Activated naive CD4-positive, alpha-beta T cell treated with anti-CD3 and anti-CD28 coated beads, Interleukin-2, amount 10 ng/mL, durations not matched to agents 7 days and 5 days (primary cell): ENCODE results near the gene MT1M.
"Not testable (repeated sequence)": the region's sequence is repeated elsewhere in the genome, so short reads cannot be mapped to it uniquely, and the experiment has no call there.

Experiments used
- CTCF ChIA-PET: fragments of 350-600 bp; sonication (Branson Sonifier 250); formaldehyde crosslinking; loops from one replicate; lab custom pipeline; 2021; ENCODE audit warnings: antibody characterized with exemption; lab: Charles Lee
- DNase-seq: peaks from one replicate; pipeline ENCODE4 v3.0.0-alpha.2; 2020
- H3K27ac Mint-ChIP-seq: one replicate; pipeline ENCODE4 v1.8.0; 2021; ENCODE audit warnings: mild to moderate bottlenecking, moderate library complexity, mixed read lengths
- H3K27me3 Mint-ChIP-seq: one replicate; pipeline ENCODE4 v1.8.0; 2021; ENCODE audit warnings: mild to moderate bottlenecking, mixed read lengths
- H3K36me3 Mint-ChIP-seq: one replicate; pipeline ENCODE4 v1.8.0; 2021; ENCODE audit warnings: mixed read lengths
- H3K4me1 Mint-ChIP-seq: one replicate; pipeline ENCODE4 v1.8.0; 2021; ENCODE audit warnings: mixed read lengths
- H3K4me3 Mint-ChIP-seq: one replicate; pipeline ENCODE4 v1.8.0; 2021; ENCODE audit warnings: mild to moderate bottlenecking, moderate library complexity, mixed read lengths
- H3K9me3 Mint-ChIP-seq: one replicate; pipeline ENCODE4 v1.8.0; 2021; ENCODE audit warnings: mixed read lengths

MT1M gene

GRCh38 chr16:56613706-56614105 is 18.8 kb upstream of the MT1M start:
- Mint-ChIP-seq H3K4me1 (peaks cover 47% of the 10 kb centered on the region), H3K9me3 (no peaks in the 10 kb centered on the region), H3K4me3 (no peak overlapping the region), H3K27ac (no peak overlapping the region), H3K27me3 (peaks cover 22% of the 10 kb centered on the region), H3K36me3 (peaks cover 1% of the 10 kb centered on the region)
- CTCF ChIA-PET: interaction anchor here (1.2 kb wide), 1 partner anchor 10 kb away, joined by 4 read pairs; no protein-coding TSS in a partner anchor
- DNase-seq: no peak

GRCh38 chr16:56614549-56614991 is 17.9 kb upstream of the MT1M start:
- no peak overlapping the region for H3K4me3 Mint-ChIP-seq
- H3K36me3 Mint-ChIP-seq: no peaks in the 10 kb centered on the region
- DNase-seq: no peak
- peaks cover 40% of the 10 kb centered on the region for H3K4me1 Mint-ChIP-seq
- CTCF ChIA-PET: no interaction called here
- H3K27me3 Mint-ChIP-seq: peaks cover 31% of the 10 kb centered on the region
- no peaks in the 10 kb centered on the region for H3K9me3 Mint-ChIP-seq
- H3K27ac Mint-ChIP-seq: no peak overlapping the region

GRCh38 chr16:56615353-56615752 is 17.1 kb upstream of the MT1M start:
- no peak for DNase-seq
- Mint-ChIP-seq H3K27me3 (peaks cover 38% of the 10 kb centered on the region), H3K9me3 (no peaks in the 10 kb centered on the region), H3K36me3 (no peaks in the 10 kb centered on the region), H3K4me1 (peaks cover 34% of the 10 kb centered on the region), H3K27ac (no peak overlapping the region), H3K4me3 (no peak overlapping the region)
- CTCF ChIA-PET: no interaction called here

GRCh38 chr16:56616608-56617211 is 15.7 kb upstream of the MT1M start:
- DNase-seq: no peak
- no peak overlapping the region for H3K27ac Mint-ChIP-seq
- peak overlapping the region; percentile 17 for H3K4me3 Mint-ChIP-seq
- H3K4me1 Mint-ChIP-seq: peaks cover 23% of the 10 kb centered on the region
- no peaks in the 10 kb centered on the region for H3K36me3 Mint-ChIP-seq
- CTCF ChIA-PET: interaction anchor here (0.7 kb wide), 1 partner anchor 245 kb away, joined by 3 read pairs; no protein-coding TSS in a partner anchor
- H3K9me3 Mint-ChIP-seq: no peaks in the 10 kb centered on the region
- peaks cover 49% of the 10 kb centered on the region for H3K27me3 Mint-ChIP-seq

- Mint-ChIP-seq H3K36me3 (no peaks in the 10 kb centered on the region), H3K27ac (no peak overlapping the region), H3K4me3 (peak overlapping the region; percentile 39), H3K27me3 (peaks cover 54% of the 10 kb centered on the region), H3K4me1 (peaks cover 23% of the 10 kb centered on the region), H3K9me3 (no peaks in the 10 kb centered on the region)
- CTCF ChIA-PET: interaction anchor here (0.7 to 2.1 kb wide), 4 partner anchors 17 to 244 kb away, joined by 3 to 6 read pairs (median 3); no protein-coding TSS in a partner anchor
- peak; percentile 78 for DNase-seq
Observed at GRCh38 chr16:56617212-56618085, 15.0 kb upstream of the MT1M start.

- H3K4me3 Mint-ChIP-seq: no peak overlapping the region
- H3K4me1 Mint-ChIP-seq: peaks cover 23% of the 10 kb centered on the region
- no peaks in the 10 kb centered on the region for H3K9me3 Mint-ChIP-seq
- H3K27ac Mint-ChIP-seq: no peak overlapping the region
- peaks cover 61% of the 10 kb centered on the region for H3K27me3 Mint-ChIP-seq
- DNase-seq: no peak
- CTCF ChIA-PET: interaction anchor here (0.6 to 2.1 kb wide), 4 partner anchors 18 to 84 kb away, joined by 3 to 6 read pairs (median 4); no protein-coding TSS in a partner anchor
- no peaks in the 10 kb centered on the region for H3K36me3 Mint-ChIP-seq
Observed at GRCh38 chr16:56618138-56618537, 14.3 kb upstream of the MT1M start.

GRCh38 chr16:56620339-56620897 is 12.0 kb upstream of the MT1M start:
- Mint-ChIP-seq H3K9me3 (no peaks in the 10 kb centered on the region), H3K27me3 (peaks cover 76% of the 10 kb centered on the region), H3K27ac (no peak overlapping the region), H3K36me3 (peaks cover 2% of the 10 kb centered on the region), H3K4me3 (no peak overlapping the region), H3K4me1 (peaks cover 28% of the 10 kb centered on the region)
- CTCF ChIA-PET: interaction anchor here (0.6 kb wide), 1 partner anchor 56 kb away, joined by 3 read pairs; no protein-coding TSS in a partner anchor
- no peak for DNase-seq

GRCh38 chr16:56621665-56622445 is 10.6 kb upstream of the MT1M start:
- H3K27ac Mint-ChIP-seq, H3K36me3 Mint-ChIP-seq, H3K4me3 Mint-ChIP-seq, CTCF ChIA-PET, DNase-seq, H3K9me3 Mint-ChIP-seq: not testable (repeated sequence)
- Mint-ChIP-seq H3K27me3 (peaks cover 87% of the 10 kb centered on the region), H3K4me1 (peaks cover 37% of the 10 kb centered on the region)

GRCh38 chr16:56623184-56623583 is 9.3 kb upstream of the MT1M start:
- DNase-seq, H3K9me3 Mint-ChIP-seq, H3K4me3 Mint-ChIP-seq, H3K27ac Mint-ChIP-seq, H3K36me3 Mint-ChIP-seq: not testable (repeated sequence)
- Mint-ChIP-seq H3K27me3 (peaks cover 80% of the 10 kb centered on the region), H3K4me1 (peaks cover 28% of the 10 kb centered on the region)
- CTCF ChIA-PET: interaction anchor here (1.4 kb wide), 1 partner anchor 20 kb away, joined by 4 read pairs; no protein-coding TSS in a partner anchor

- no peak for DNase-seq
- H3K9me3 Mint-ChIP-seq: no peaks in the 10 kb centered on the region
- H3K4me3 Mint-ChIP-seq: no peak overlapping the region
- peaks cover 2% of the 10 kb centered on the region for H3K36me3 Mint-ChIP-seq
- CTCF ChIA-PET: interaction anchor here (1.4 kb wide), 1 partner anchor 20 kb away, joined by 4 read pairs; no protein-coding TSS in a partner anchor
- peaks cover 24% of the 10 kb centered on the region for H3K4me1 Mint-ChIP-seq
- H3K27ac Mint-ChIP-seq: no peak overlapping the region
- H3K27me3 Mint-ChIP-seq: peaks cover 80% of the 10 kb centered on the region
Observed at GRCh38 chr16:56623637-56624036, 8.8 kb upstream of the MT1M start.

- H3K27me3 Mint-ChIP-seq: peaks cover 80% of the 10 kb centered on the region
- peaks cover 22% of the 10 kb centered on the region for H3K4me1 Mint-ChIP-seq
- peak within 1 kb of the TSS; percentile 84 for H3K27ac Mint-ChIP-seq
- peak within 1 kb of the TSS; percentile 79 for H3K4me3 Mint-ChIP-seq
- CTCF ChIA-PET: interaction anchor here (1.3 kb wide), 1 partner anchor 19 kb away, joined by 4 read pairs; no protein-coding TSS in a partner anchor
- peak; percentile 67 for DNase-seq
- H3K36me3 Mint-ChIP-seq: peaks cover 2% of the 10 kb centered on the region
- H3K9me3 Mint-ChIP-seq: no peaks in the 10 kb centered on the region
Observed at GRCh38 chr16:56625140-56625942, 7.1 kb upstream of the MT1M start, which contains the start of gene MT1E. Gene MT1E, plus strand, starts transcription at chr16:56625781. Its CDS starts 71 bp downstream, at chr16:56625852.

GRCh38 chr16:56625943-56626654 is 6.4 kb upstream of the MT1M start:
- Mint-ChIP-seq H3K9me3 (no peaks in the 10 kb centered on the region), H3K4me1 (peaks cover 22% of the 10 kb centered on the region), H3K27me3 (peaks cover 83% of the 10 kb centered on the region), H3K27ac (peak overlapping the region; percentile 62), H3K4me3 (peak overlapping the region; percentile 79), H3K36me3 (peaks cover 2% of the 10 kb centered on the region)
- CTCF ChIA-PET: interaction anchor here (1.3 kb wide), 1 partner anchor 18 kb away, joined by 4 read pairs; no protein-coding TSS in a partner anchor
- no peak for DNase-seq
